KOPT-K1 (cell line): Measurements from ENCODE around the gene SNTG2.

Experiments used
- H3K27ac ChIP-seq: fragments of 200-600 bp; sonication (generic); 2 replicates; pipeline ENCODE4 v1.5.1; 2016; ENCODE audit warnings: antibody characterized with exemption, mild to moderate bottlenecking, low read depth, low read length; ENCODE audit not compliant: poor library complexity, severe bottlenecking
- H3K36me3 ChIP-seq: fragments of 200-600 bp; sonication (generic); 2 replicates; pipeline ENCODE4 v1.5.1; 2017; ENCODE audit warnings: antibody characterized with exemption, mild to moderate bottlenecking, low read length, moderate library complexity; ENCODE audit not compliant: insufficient read depth
- H3K9me3 ChIP-seq: fragments of 200-600 bp; sonication (generic); 2 replicates; pipeline ENCODE4 v1.5.1; 2017; ENCODE audit warnings: antibody characterized with exemption, low read length, mild to moderate bottlenecking; ENCODE audit not compliant: insufficient read depth, poor library complexity, severe bottlenecking

The SNTG2 gene

GRCh38 chr2:1249897-1250687, 299.4 kb downstream of the SNTG2 start:
- H3K36me3 ChIP-seq = no peaks in the 10 kb centered on the region
- H3K27ac ChIP-seq = no peak overlapping the region
- H3K9me3 ChIP-seq = no peaks in the 10 kb centered on the region

- H3K36me3 ChIP-seq = no peaks in the 10 kb centered on the region
- no peaks in the 10 kb centered on the region for H3K9me3 ChIP-seq
- no peak overlapping the region for H3K27ac ChIP-seq
Measured at GRCh38 chr2:1251520-1251919, 300.9 kb downstream of the SNTG2 start.

GRCh38 chr2:1253629-1254028, 303.0 kb downstream of the SNTG2 start:
- Histone ChIP-seq H3K9me3 (no peaks in the 10 kb centered on the region), H3K27ac (no peak overlapping the region), H3K36me3 (no peaks in the 10 kb centered on the region)

GRCh38 chr2:1254662-1255343, 304.2 kb downstream of the SNTG2 start:
- no peaks in the 10 kb centered on the region for H3K9me3 ChIP-seq
- no peaks in the 10 kb centered on the region for H3K36me3 ChIP-seq
- H3K27ac ChIP-seq = no peak overlapping the region

GRCh38 chr2:1256632-1257324, 306.1 kb downstream of the SNTG2 start:
- Histone ChIP-seq H3K36me3 (no peaks in the 10 kb centered on the region), H3K9me3 (no peaks in the 10 kb centered on the region), H3K27ac (no peak overlapping the region)

GRCh38 chr2:1257334-1257733, 306.7 kb downstream of the SNTG2 start:
- Histone ChIP-seq H3K27ac (no peak overlapping the region), H3K9me3 (no peaks in the 10 kb centered on the region), H3K36me3 (no peaks in the 10 kb centered on the region)

- Histone ChIP-seq H3K9me3 (no peaks in the 10 kb centered on the region), H3K27ac (no peak overlapping the region), H3K36me3 (no peaks in the 10 kb centered on the region)
Measured at GRCh38 chr2:1259746-1260145, 309.1 kb downstream of the SNTG2 start.

- Histone ChIP-seq H3K9me3 (no peaks in the 10 kb centered on the region), H3K27ac (no peak overlapping the region), H3K36me3 (no peaks in the 10 kb centered on the region)
Measured at GRCh38 chr2:1262609-1263008, 312.0 kb downstream of the SNTG2 start.

- Histone ChIP-seq H3K36me3 (no peaks in the 10 kb centered on the region), H3K27ac (no peak overlapping the region), H3K9me3 (no peaks in the 10 kb centered on the region)
Measured at GRCh38 chr2:1265454-1265853, 314.8 kb downstream of the SNTG2 start.

GRCh38 chr2:1266351-1266750, 315.7 kb downstream of the SNTG2 start:
- Histone ChIP-seq H3K36me3 (no peaks in the 10 kb centered on the region), H3K9me3 (no peaks in the 10 kb centered on the region), H3K27ac (no peak overlapping the region)

- no peaks in the 10 kb centered on the region for H3K9me3 ChIP-seq
- no peaks in the 10 kb centered on the region for H3K36me3 ChIP-seq
- H3K27ac ChIP-seq = no peak overlapping the region
Measured at GRCh38 chr2:1268034-1268433, 317.4 kb downstream of the SNTG2 start.

GRCh38 chr2:1269812-1270211, 319.2 kb downstream of the SNTG2 start:
- Histone ChIP-seq H3K9me3 (peaks cover 4% of the 10 kb centered on the region), H3K27ac (no peak overlapping the region), H3K36me3 (no peaks in the 10 kb centered on the region)

GRCh38 chr2:1272835-1273234, 322.2 kb downstream of the SNTG2 start:
- Histone ChIP-seq H3K27ac (no peak overlapping the region), H3K36me3 (no peaks in the 10 kb centered on the region), H3K9me3 (peaks cover 17% of the 10 kb centered on the region)

- Histone ChIP-seq H3K9me3 (peaks cover 17% of the 10 kb centered on the region), H3K27ac (no peak overlapping the region), H3K36me3 (no peaks in the 10 kb centered on the region)
Measured at GRCh38 chr2:1277634-1278033, 327.0 kb downstream of the SNTG2 start.

GRCh38 chr2:1278125-1278524, 327.5 kb downstream of the SNTG2 start:
- H3K27ac ChIP-seq = no peak overlapping the region
- H3K36me3 ChIP-seq = no peaks in the 10 kb centered on the region
- H3K9me3 ChIP-seq = peaks cover 17% of the 10 kb centered on the region
